H1 (cell line): ENCODE data around the gene OR4F6. TPM values are rescaled to one million over a fixed set of nuclear protein-coding genes. Genes with fewer than 3 reads are reported as not detected.

Experiments used
- CTCF ChIA-PET: fragments of 300-600 bp; sonication (Branson Sonifier 250); formaldehyde crosslinking; loops from one replicate; lab custom pipeline; 2021; ENCODE audit not compliant: partially characterized antibody; lab: Charles Lee
- POLR2A ChIA-PET: fragments of 300-600 bp; sonication (Branson Sonifier 250); formaldehyde crosslinking; loops from one replicate; lab custom pipeline; 2021; ENCODE audit warnings: inconsistent platforms; ENCODE audit not compliant: partially characterized antibody; lab: Charles Lee
- DNase-seq, 2 experiments: peaks; one replicate each; pipeline versions ENCODE4 v3.0.0 to v3.0.0-alpha.2; 2010 to 2022; ENCODE audit warnings: low spot score in 2 of 2, low read depth in 1 of 2, mixed read lengths in 1 of 2
- FAIRE-seq: peaks from 2 replicates; lab custom pipeline; 2011; peaks lifted over from hg19 to GRCh38; lab: Jason Lieb, UNC
- H2AFZ ChIP-seq: 2 replicates; pipeline ENCODE4 v1.8.1; 2012; ENCODE audit warnings: low read length, inconsistent platforms
- H2AK5ac ChIP-seq: 2 replicates; pipeline ENCODE4 v1.6.1; 2013; ENCODE audit warnings: low read depth, low read length
- H2BK120ac ChIP-seq: replicated peaks from 2 replicates; pipeline ENCODE3; 2013; ENCODE audit warnings: low read depth, low read length, inconsistent platforms
- H2BK12ac ChIP-seq: 2 replicates; pipeline ENCODE4 v1.6.1; 2013; ENCODE audit warnings: low read depth, low read length
- H2BK15ac ChIP-seq: 2 replicates; pipeline ENCODE4 v1.6.1; 2013; ENCODE audit warnings: low read length
- H2BK20ac ChIP-seq: 2 replicates; pipeline ENCODE4 v1.6.1; 2013; ENCODE audit warnings: low read length
- H2BK5ac ChIP-seq: 2 replicates; pipeline ENCODE4 v1.6.1; 2013; ENCODE audit warnings: low read depth, low read length
- H3K14ac ChIP-seq: 2 replicates; pipeline ENCODE4 v1.6.1; 2013; ENCODE audit warnings: inconsistent platforms; ENCODE audit not compliant: insufficient read length
- H3K18ac ChIP-seq: 2 replicates; pipeline ENCODE4 v1.6.1; 2013; ENCODE audit warnings: low read length; ENCODE audit errors: extremely low read depth
- H3K23ac ChIP-seq: 2 replicates; pipeline ENCODE4 v1.6.1; 2013; ENCODE audit warnings: inconsistent platforms; ENCODE audit not compliant: insufficient read length
- H3K23me2 ChIP-seq: 2 replicates; pipeline ENCODE4 v1.6.1; 2013; ENCODE audit warnings: low read depth, low read length
- H3K27ac ChIP-seq: 2 replicates; pipeline ENCODE4 v1.6.1; 2011; ENCODE audit warnings: low read depth, low read length, inconsistent platforms
- H3K27me3 ChIP-seq, 4 experiments: replicated peaks in 1 of 4; 1 replicate in 1 of 4; 2 replicates in 3 of 4; pipeline versions ENCODE4 v1.6.1 to v1.8.1; 2011 to 2013; ENCODE audit warnings: low read length in 3 of 4, mild to moderate bottlenecking in 3 of 4, inconsistent platforms in 2 of 4, mixed read lengths in 2 of 4, moderate library complexity in 1 of 4; ENCODE audit not compliant: control insufficient read depth in 3 of 4, insufficient read depth in 3 of 4; ENCODE audit errors: extremely low read depth in 1 of 4
- H3K36me3 ChIP-seq, 4 experiments: 2 replicates each; pipeline versions ENCODE4 v1.6.1 to v1.8.1; 2011 to 2013; ENCODE audit warnings: mild to moderate bottlenecking in 4 of 4, low read length in 3 of 4, moderate library complexity in 2 of 4, control low read depth in 1 of 4, inconsistent platforms in 1 of 4; ENCODE audit not compliant: insufficient read depth in 4 of 4, control insufficient read depth in 2 of 4
- H3K4ac ChIP-seq: replicated peaks from 2 replicates; pipeline ENCODE3; 2013; ENCODE audit warnings: low read length, low read depth, mixed read lengths, inconsistent platforms; ENCODE audit not compliant: insufficient read length
- H3K4me1 ChIP-seq, 4 experiments: replicated peaks in 1 of 4; 1 replicate in 1 of 4; 2 replicates in 3 of 4; pipeline versions ENCODE4 v1.6.1 to v1.8.1; 2011 to 2013; ENCODE audit warnings: low read length in 3 of 4, inconsistent platforms in 2 of 4, mixed read lengths in 1 of 4; ENCODE audit not compliant: insufficient read depth in 4 of 4, control insufficient read depth in 3 of 4
- H3K4me2 ChIP-seq, 2 experiments: 2 replicates each; pipeline versions ENCODE4 v1.6.1 to v1.8.1; 2011 to 2013; ENCODE audit warnings: low read depth in 2 of 2, low read length in 2 of 2, control low read depth in 1 of 2, inconsistent platforms in 1 of 2, mild to moderate bottlenecking in 1 of 2; ENCODE audit not compliant: insufficient read depth in 1 of 2
- H3K4me3 ChIP-seq, 4 experiments: fragments of 200-600, 300-600 bp in 1 of 4; sonication (generic), shearing (Covaris generic), sonication (Bioruptor Twin) in 1 of 4; 2 replicates each; pipeline versions ENCODE4 v1.5.1 to v1.8.1; 2011 to 2016; ENCODE audit warnings: low read length in 4 of 4, low read depth in 3 of 4, control low read depth in 2 of 4, inconsistent platforms in 2 of 4, mild to moderate bottlenecking in 2 of 4, mixed read lengths in 1 of 4, moderate library complexity in 1 of 4; ENCODE audit not compliant: insufficient read depth in 2 of 4; ENCODE audit errors: extremely low read depth in 1 of 4
- H3K56ac ChIP-seq: replicated peaks from 2 replicates; pipeline ENCODE3; 2013; ENCODE audit warnings: low read depth, mild to moderate bottlenecking, mixed read lengths, low read length, inconsistent platforms; ENCODE audit not compliant: insufficient read length
- H3K79me1 ChIP-seq: 2 replicates; pipeline ENCODE4 v1.6.1; 2013; ENCODE audit warnings: low read depth, low read length, control low read depth
- H3K79me2 ChIP-seq, 2 experiments: 2 replicates each; pipeline versions ENCODE4 v1.6.1 to v1.8.1; 2012 to 2013; ENCODE audit warnings: low read length in 2 of 2, mild to moderate bottlenecking in 2 of 2, inconsistent platforms in 1 of 2; ENCODE audit not compliant: insufficient read depth in 2 of 2, control insufficient read depth in 1 of 2
- H3K9ac ChIP-seq, 4 experiments: replicated peaks in 1 of 4; 1 replicate in 1 of 4; 2 replicates in 3 of 4; pipeline versions ENCODE4 v1.6.1 to v1.8.1; 2011 to 2013; ENCODE audit warnings: low read depth in 3 of 4, low read length in 3 of 4, control low read depth in 2 of 4, mild to moderate bottlenecking in 2 of 4, moderate library complexity in 2 of 4, inconsistent platforms in 1 of 4; ENCODE audit errors: extremely low read depth in 1 of 4
- H3K9me3 ChIP-seq, 2 experiments: 2 replicates each; pipeline versions ENCODE4 v1.6.1 to v1.8.1; 2012 to 2013; ENCODE audit warnings: mild to moderate bottlenecking in 2 of 2, moderate library complexity in 2 of 2, control low read depth in 1 of 2, inconsistent platforms in 1 of 2, low read depth in 1 of 2, low read length in 1 of 2, mixed read lengths in 1 of 2; ENCODE audit not compliant: insufficient read depth in 2 of 2
- H4K20me1 ChIP-seq, 2 experiments: replicated peaks in 1 of 2; 2 replicates each; pipeline versions ENCODE3 to v1.8.1; 2011 to 2013; ENCODE audit warnings: inconsistent platforms in 2 of 2, low read length in 2 of 2, mild to moderate bottlenecking in 1 of 2; ENCODE audit not compliant: insufficient read depth in 2 of 2, control insufficient read depth in 1 of 2
- H4K5ac ChIP-seq: 2 replicates; pipeline ENCODE4 v1.6.1; 2013; ENCODE audit warnings: low read length, low read depth, mixed read lengths, inconsistent platforms; ENCODE audit not compliant: insufficient read length
- H4K8ac ChIP-seq: 2 replicates; pipeline ENCODE4 v1.8.0; 2013; ENCODE audit warnings: mild to moderate bottlenecking, moderate library complexity, low read length, inconsistent platforms; ENCODE audit not compliant: insufficient read depth; ENCODE audit errors: extremely low read depth
- H4K91ac ChIP-seq: replicated peaks from 2 replicates; pipeline ENCODE3; 2013; ENCODE audit warnings: low read length, mixed read lengths, inconsistent platforms; ENCODE audit not compliant: insufficient read length
- RXRA ChIP-seq: IDR thresholded peaks from 2 replicates; pipeline ENCODE4 v1.6.1; 2011; ENCODE audit warnings: low read depth, mild to moderate bottlenecking, low read length, moderate library complexity; ENCODE audit not compliant: insufficient read depth
- WGBS, 2 experiments: shearing (Covaris generic) in 1 of 2; methylation state at CpG; one replicate each; pipeline versions ENCODE4 v1.1.6 to v1.1.7; 2013 to 2015; ENCODE audit warnings: low lambda C conversion rate in 2 of 2, mixed read lengths in 2 of 2, inconsistent platforms in 1 of 2, low coverage in 1 of 2, missing lambda C conversion rate in 1 of 2; ENCODE audit not compliant: insufficient replicate concordance in 2 of 2, insufficient coverage in 1 of 2, insufficient read length in 1 of 2; ENCODE audit errors: extremely low coverage in 1 of 2, missing lambda C conversion rate in 1 of 2; 5-methylcytosine and 5-hydroxymethylcytosine counted together
- polyA plus RNA-seq, 7 experiments: library from polyadenylated mRNA; depleted of rRNA in 3 of 7; stranded (reverse) in 5 of 7; unstranded in 2 of 7; fragments of >200 nt in 5 of 7; fragments of 200-250 nt in 2 of 7; gene quantifications; 1 replicate in 5 of 7; 2 replicates in 1 of 7; 4 replicates in 1 of 7; pipeline versions ENCODE4 v1.2.1 to v1.2.3, GENCODE V29; 2011 to 2013; ENCODE audit warnings: missing spikeins in 2 of 7, mixed read lengths in 2 of 7
- total RNA-seq: library from RNA; stranded (reverse); fragmentation: NEBNext Ultra II Directional; extraction: Animal tissue kit (Norgen Biotek cat#: 25700); gene quantifications from 2 replicates; pipeline ENCODE4 v1.2.1, GENCODE V29; 2021

The OR4F6 gene
- total and polyA plus RNA-seq, 2 of the 8 experiments (the other 6 are each of a cell fraction or from before 2014, with no cell fraction given), result not detected

- Histone ChIP-seq H3K4me2 (no peak overlapping the region), H4K20me1 (no peaks in the 10 kb centered on the region), H3K27me3 (no peaks in the 10 kb centered on the region), H2AK5ac (no peak overlapping the region), H3K79me1 (no peaks in the 10 kb centered on the region), H3K4me1 (no peaks in the 10 kb centered on the region), H2AFZ (no peak overlapping the region), H3K9ac (no peak overlapping the region), H3K56ac (no peak overlapping the region), H3K79me2 (no peaks in the 10 kb centered on the region), H2BK120ac (no peak overlapping the region), H3K36me3 (no peaks in the 10 kb centered on the region), H3K14ac (no peak overlapping the region), H2BK5ac (no peak overlapping the region), H4K91ac (no peak overlapping the region), H3K4me3 (no peak overlapping the region), H3K9me3 (peaks cover 8 to 31% of the 10 kb centered on the region in 2 experiments; a peak in 2 of 4 replicates), H3K27ac (no peak overlapping the region), H2BK12ac (no peak overlapping the region), H2BK15ac (no peak overlapping the region), H3K18ac (no peak overlapping the region), H4K8ac (no peak overlapping the region; the same call in 1 of the 2 replicates), H3K23me2 (no peaks in the 10 kb centered on the region), H2BK20ac (no peak overlapping the region), H4K5ac (no peak overlapping the region), H3K4ac (no peak overlapping the region), H3K23ac (no peak overlapping the region)
- ChIA-PET POLR2A (no interaction called here), CTCF (interaction anchor here (1.5 kb wide), 1 partner anchor 85 kb away, joined by 4 read pairs; no protein-coding TSS in a partner anchor)
- DNase-seq, result no peak
- 85% methylated on average over 6 of the region's 8 CpGs; no CpG with 5 or more reads in 1 of the 2 experiments for WGBS, 2 experiments
- TF ChIP-seq RXRA, result no peak
- no peak for FAIRE-seq
Observed at GRCh38 chr15:101772921-101773320, 30.4 kb upstream of the OR4F6 start.
